Measurements from ENCODE around the gene HOTAIR.

HOTAIR gene

DNA sequence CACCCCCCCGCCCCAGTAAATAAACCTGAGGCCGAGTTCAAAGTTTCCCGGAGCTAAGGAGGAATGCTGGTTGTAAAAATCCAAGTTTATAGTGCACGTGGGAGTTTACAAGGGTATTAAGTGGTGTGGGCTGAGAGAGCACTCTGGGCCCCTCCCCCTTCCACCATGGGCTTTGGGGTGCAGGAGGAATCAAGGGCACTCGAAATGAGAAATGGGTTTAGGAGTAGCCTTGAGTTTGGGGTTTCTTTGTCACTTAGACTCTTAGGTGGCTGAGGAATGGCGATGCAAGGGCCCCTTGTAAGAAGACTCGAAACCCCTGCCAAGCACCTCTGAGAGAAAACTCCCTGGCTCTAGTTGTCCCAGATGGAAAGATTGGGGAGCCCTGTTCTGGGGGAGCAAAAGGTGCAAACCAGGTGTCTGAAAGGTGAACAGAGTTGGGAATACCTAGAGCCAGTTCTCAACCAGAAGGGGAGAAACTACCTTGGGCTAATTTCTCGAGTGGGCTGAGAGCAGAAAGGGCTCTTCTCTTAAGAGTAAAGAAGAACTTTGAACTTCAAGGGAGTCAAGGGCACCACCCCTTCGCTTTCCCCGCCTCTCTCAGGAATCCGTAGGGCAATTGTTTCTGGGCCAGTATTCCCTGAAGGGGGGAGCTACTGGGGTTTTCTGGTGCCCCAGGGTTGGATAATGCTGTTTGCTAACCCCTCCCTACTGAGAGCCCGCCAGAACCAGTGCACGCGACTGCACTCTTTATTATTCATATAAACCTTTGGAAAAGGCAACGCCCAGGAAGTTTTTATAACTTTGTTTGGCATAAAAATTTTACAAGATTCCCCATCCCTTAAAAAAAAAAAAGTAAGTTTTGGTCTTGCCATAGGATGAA, 4.0 kb upstream of the HOTAIR start:
- H3K79me2 ChIP-seq (ENCODE audit: low read length) = no peaks in the 10 kb centered on the region
- no peaks in the 10 kb centered on the region; the same call in none of the 2 replicates for H4K20me1 ChIP-seq (ENCODE audit: insufficient read depth, low read length)
- peaks cover 4% of the 10 kb centered on the region; the same call in 1 of the 2 replicates for H3F3A ChIP-seq (ENCODE audit: insufficient read depth, low read length)
- H3K9me2 ChIP-seq (replicated peaks; ENCODE audit: insufficient read depth, low read length) = no peaks in the 10 kb centered on the region
- no peaks in the 10 kb centered on the region for H3K36me3 ChIP-seq (replicated peaks; ENCODE audit: insufficient read depth, low read length)
- no peak overlapping the region for H3K9ac ChIP-seq (ENCODE audit: low read length)
- no peak overlapping the region for H3K27ac ChIP-seq (ENCODE audit: low read length)
- H3K4me3 ChIP-seq (ENCODE audit: low read length) = no peak overlapping the region
- no peak for DNase-seq
- TF ChIP-seq EZH2 (optimal IDR thresholded peaks at IDR 0.05; ENCODE audit: low read depth, low read length) (no peak), EZH2phosphoT487 (IDR thresholded peaks at IDR 0.05; ENCODE audit: low read length) (no peak), CTCF (IDR thresholded peaks at IDR 0.05; ENCODE audit: low read length) (no peak)
- H3K27me3 ChIP-seq (replicated peaks; ENCODE audit: insufficient read depth, low read length) = peaks cover 96% of the 10 kb centered on the region
- no peak overlapping the region for H2AFZ ChIP-seq (ENCODE audit: low read length)
- no peaks in the 10 kb centered on the region for H3K9me3 ChIP-seq (replicated peaks; ENCODE audit: insufficient read depth, low read length)
- peaks cover 5% of the 10 kb centered on the region; the same call in 1 of the 2 replicates for H3K4me1 ChIP-seq (ENCODE audit: low read length)
- no peak overlapping the region for H3K4me2 ChIP-seq (ENCODE audit: low read depth, low read length)

DNA sequence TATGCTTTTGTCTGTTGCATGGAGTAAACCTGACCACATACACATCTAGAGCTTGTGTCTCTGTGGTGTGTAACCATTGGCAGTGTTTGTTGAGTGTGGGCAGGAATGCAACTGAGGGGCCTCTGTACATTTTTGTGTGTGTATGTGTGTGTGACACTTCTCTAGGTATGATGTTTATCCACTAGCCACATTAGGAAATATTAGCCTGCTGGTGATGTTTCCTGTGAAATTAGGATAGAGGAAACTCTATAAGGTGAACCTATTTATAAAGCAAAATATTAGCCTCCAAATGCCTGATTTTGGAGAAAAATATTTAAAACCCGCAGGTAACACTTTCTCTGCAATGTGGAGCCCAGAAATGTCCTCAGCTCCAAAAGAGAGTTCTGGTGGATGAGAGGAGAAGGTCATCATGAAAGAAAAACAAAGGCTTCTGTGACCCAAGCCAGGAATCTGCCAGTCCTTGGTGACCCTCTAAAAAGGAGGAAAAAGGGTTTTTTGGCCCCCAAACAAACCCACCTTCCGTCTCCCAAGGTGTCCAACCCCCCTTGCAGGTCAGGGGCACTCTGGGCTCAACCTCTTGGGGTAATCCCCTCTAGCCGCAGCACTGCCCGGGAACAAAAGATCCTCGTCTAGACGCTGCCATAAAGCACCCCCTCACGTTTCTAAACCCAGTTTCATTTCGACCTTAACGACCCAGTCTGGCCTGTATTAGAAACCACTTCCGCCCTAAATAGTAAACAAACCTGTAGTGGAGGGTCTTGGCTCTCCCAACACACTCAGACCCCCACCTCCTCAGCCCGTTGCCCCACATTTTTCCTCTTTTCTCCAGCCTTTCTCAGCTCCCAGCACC, 3.1 kb upstream of the HOTAIR start:
- Histone ChIP-seq H3K79me2 (ENCODE audit: low read length) (no peaks in the 10 kb centered on the region), H4K20me1 (ENCODE audit: insufficient read depth, low read length) (no peaks in the 10 kb centered on the region; the same call in none of the 2 replicates), H3K4me3 (ENCODE audit: low read length) (no peak overlapping the region), H2AFZ (ENCODE audit: low read length) (no peak overlapping the region), H3K27ac (ENCODE audit: low read length) (no peak overlapping the region), H3K9ac (ENCODE audit: low read length) (no peak overlapping the region), H3K27me3 (replicated peaks; ENCODE audit: insufficient read depth, low read length) (peaks cover 96% of the 10 kb centered on the region), H3K4me1 (ENCODE audit: low read length) (peaks cover 5% of the 10 kb centered on the region; the same call in 1 of the 2 replicates), H3K36me3 (replicated peaks; ENCODE audit: insufficient read depth, low read length) (no peaks in the 10 kb centered on the region), H3F3A (ENCODE audit: insufficient read depth, low read length) (peaks cover 4% of the 10 kb centered on the region; the same call in 1 of the 2 replicates), H3K9me2 (replicated peaks; ENCODE audit: insufficient read depth, low read length) (no peaks in the 10 kb centered on the region), H3K4me2 (ENCODE audit: low read depth, low read length) (peak overlapping the region; percentile 41; the same call in 1 of the 2 replicates), H3K9me3 (replicated peaks; ENCODE audit: insufficient read depth, low read length) (no peaks in the 10 kb centered on the region)
- peak; percentile 49 for DNase-seq
- TF ChIP-seq CTCF (IDR thresholded peaks at IDR 0.05; ENCODE audit: low read length) (no peak), EZH2phosphoT487 (IDR thresholded peaks at IDR 0.05; ENCODE audit: low read length) (no peak), EZH2 (optimal IDR thresholded peaks at IDR 0.05; ENCODE audit: low read depth, low read length) (no peak)

GRCh38 chr12:53976823-53977595, 2.3 kb upstream of the HOTAIR start:
- Histone ChIP-seq H3K9ac (ENCODE audit: low read length) (no peak overlapping the region), H3K4me1 (ENCODE audit: low read length) (peaks cover 5% of the 10 kb centered on the region; the same call in 1 of the 2 replicates), H2AFZ (ENCODE audit: low read length) (no peak overlapping the region), H3K27me3 (replicated peaks; ENCODE audit: insufficient read depth, low read length) (peaks cover 96% of the 10 kb centered on the region), H3K4me3 (ENCODE audit: low read length) (no peak overlapping the region), H3K79me2 (ENCODE audit: low read length) (no peaks in the 10 kb centered on the region), H4K20me1 (ENCODE audit: insufficient read depth, low read length) (no peaks in the 10 kb centered on the region; the same call in none of the 2 replicates), H3F3A (ENCODE audit: insufficient read depth, low read length) (peaks cover 4% of the 10 kb centered on the region; the same call in 1 of the 2 replicates), H3K4me2 (ENCODE audit: low read depth, low read length) (no peak overlapping the region), H3K9me2 (replicated peaks; ENCODE audit: insufficient read depth, low read length) (no peaks in the 10 kb centered on the region), H3K27ac (ENCODE audit: low read length) (no peak overlapping the region), H3K9me3 (replicated peaks; ENCODE audit: insufficient read depth, low read length) (no peaks in the 10 kb centered on the region), H3K36me3 (replicated peaks; ENCODE audit: insufficient read depth, low read length) (no peaks in the 10 kb centered on the region)
- no peak for DNase-seq
- TF ChIP-seq EZH2 (optimal IDR thresholded peaks at IDR 0.05; ENCODE audit: low read depth, low read length) = no peak
- TF ChIP-seq CTCF (IDR thresholded peaks at IDR 0.05; ENCODE audit: low read length) = no peak
- no peak for TF ChIP-seq EZH2phosphoT487 (IDR thresholded peaks at IDR 0.05; ENCODE audit: low read length)

All from MM.1S (cell line).